ENCODE measurements around the gene C4orf33.
"Not testable (repeated sequence)": the region's sequence is repeated elsewhere in the genome, so short reads cannot be mapped to it uniquely, and the experiment has no call there.

Gene C4orf33

GRCh38 chr4:129095811-129096454 is at the start of gene C4orf33:
Gene C4orf33 (plus strand): TSS chr4:129096152. CDS start chr4:129102611, 6,459 bp downstream.
- DNase-seq = peak; percentile 40 to 84

- no peak for DNase-seq
Measured at GRCh38 chr4:129059028-129059427, 36.9 kb upstream of the C4orf33 start.

GRCh38 chr4:129062580-129062979 is 33.4 kb upstream of the C4orf33 start:
- DNase-seq = no peak

- no peak for DNase-seq
Measured at GRCh38 chr4:129063640-129064039, 32.3 kb upstream of the C4orf33 start.

GRCh38 chr4:129064717-129065116 is 31.2 kb upstream of the C4orf33 start:
- DNase-seq = no peak

GRCh38 chr4:129069537-129069936 is 26.4 kb upstream of the C4orf33 start:
- not testable (repeated sequence) for DNase-seq

- DNase-seq = no peak
Measured at GRCh38 chr4:129077326-129077725, 18.6 kb upstream of the C4orf33 start.

GRCh38 chr4:129080129-129080528 is 15.8 kb upstream of the C4orf33 start:
- DNase-seq = no peak

GRCh38 chr4:129082302-129082701 is 13.7 kb upstream of the C4orf33 start:
- DNase-seq = no peak

- no peak for DNase-seq
Measured at GRCh38 chr4:129085472-129085871, 10.5 kb upstream of the C4orf33 start.

GRCh38 chr4:129087516-129087915 is 8.4 kb upstream of the C4orf33 start:
- DNase-seq = no peak

GRCh38 chr4:129092631-129093190 is 3.2 kb upstream of the C4orf33 start:
- DNase-seq = peak in 1 of 2 experiments; percentile 18

GRCh38 chr4:129093191-129093920 is 2.6 kb upstream of the C4orf33 start, which contains the start of gene SCLT1:
Gene SCLT1 (minus strand): TSS chr4:129093539. CDS start chr4:129093103, 436 bp downstream.
- peak; percentile 96 to 99 for DNase-seq

- peak in 1 of 2 experiments; percentile 5 for DNase-seq
Measured at GRCh38 chr4:129094347-129094746, 1.6 kb upstream of the C4orf33 start.

- DNase-seq = no peak
Measured at GRCh38 chr4:129098531-129099001, 2.6 kb downstream of the C4orf33 start.

- DNase-seq = no peak
Measured at GRCh38 chr4:129109965-129110824, 14.2 kb downstream of the C4orf33 start.

- DNase-seq = no peak
Measured at GRCh38 chr4:129110931-129111330, 15.0 kb downstream of the C4orf33 start.

- DNase-seq = no peak
Measured at GRCh38 chr4:129111919-129112318, 16.0 kb downstream of the C4orf33 start.

GRCh38 chr4:129113434-129113833 is 17.5 kb downstream of the C4orf33 start:
- DNase-seq = no peak

GRCh38 chr4:129113919-129114318 is 18.0 kb downstream of the C4orf33 start:
- DNase-seq = no peak

- no peak for DNase-seq
Measured at GRCh38 chr4:129117705-129118104, 21.8 kb downstream of the C4orf33 start.

GRCh38 chr4:129126614-129127013 is 30.7 kb downstream of the C4orf33 start:
- DNase-seq = not testable (repeated sequence)

- no peak for DNase-seq
Measured at GRCh38 chr4:129129143-129129542, 33.2 kb downstream of the C4orf33 start.
